ENCODE measurements around the gene PARP16.

The PARP16 gene

GRCh38 chr15:65286704-65287519 lies at the start of gene PARP16:
TSS of gene PARP16 (minus strand) at chr15:65286883. CDS start at chr15:65286426, 457 bp downstream.
- peak in 55 of 56 donors; percentile 50 to 94 (median 82) for DNase-seq

GRCh38 chr15:65335278-65336055 lies 48.8 kb upstream of the PARP16 start:
- DNase-seq, result no peak

- no peak for DNase-seq
Measured at GRCh38 chr15:65334586-65335231, 48.0 kb upstream of the PARP16 start.

GRCh38 chr15:65333856-65334255 lies 47.2 kb upstream of the PARP16 start:
- DNase-seq, result peak in 1 of 56 donors; percentile 4

- DNase-seq, result no peak
Measured at GRCh38 chr15:65333148-65333820, 46.6 kb upstream of the PARP16 start.

GRCh38 chr15:65332391-65333147 lies 45.9 kb upstream of the PARP16 start:
- DNase-seq, result no peak

- DNase-seq, result no peak
Measured at GRCh38 chr15:65331811-65332210, 45.1 kb upstream of the PARP16 start.

GRCh38 chr15:65330934-65331645 lies 44.4 kb upstream of the PARP16 start:
- DNase-seq, result no peak

- no peak for DNase-seq
Measured at GRCh38 chr15:65329984-65330735, 43.5 kb upstream of the PARP16 start.

- DNase-seq, result no peak
Measured at GRCh38 chr15:65329288-65329983, 42.8 kb upstream of the PARP16 start.

- DNase-seq, result no peak
Measured at GRCh38 chr15:65328506-65329287, 42.0 kb upstream of the PARP16 start.

- DNase-seq, result no peak
Measured at GRCh38 chr15:65327651-65328393, 41.1 kb upstream of the PARP16 start.

- no peak for DNase-seq
Measured at GRCh38 chr15:65326818-65327217, 40.1 kb upstream of the PARP16 start.

- DNase-seq, result peak in 42 of 56 donors; percentile 7 to 75 (median 42)
Measured at GRCh38 chr15:65326117-65326526, 39.4 kb upstream of the PARP16 start.

GRCh38 chr15:65323071-65323511 lies 36.4 kb upstream of the PARP16 start:
- peak in 23 of 56 donors; percentile 4 to 61 (median 20) for DNase-seq

- peak in 52 of 56 donors; percentile 30 to 89 (median 71) for DNase-seq
Measured at GRCh38 chr15:65318870-65319356, 32.2 kb upstream of the PARP16 start.

Measured in nucleus accumbens (tissue), 56 donors.